ENCODE results near the gene MYO3B.

MYO3B gene, protein sequence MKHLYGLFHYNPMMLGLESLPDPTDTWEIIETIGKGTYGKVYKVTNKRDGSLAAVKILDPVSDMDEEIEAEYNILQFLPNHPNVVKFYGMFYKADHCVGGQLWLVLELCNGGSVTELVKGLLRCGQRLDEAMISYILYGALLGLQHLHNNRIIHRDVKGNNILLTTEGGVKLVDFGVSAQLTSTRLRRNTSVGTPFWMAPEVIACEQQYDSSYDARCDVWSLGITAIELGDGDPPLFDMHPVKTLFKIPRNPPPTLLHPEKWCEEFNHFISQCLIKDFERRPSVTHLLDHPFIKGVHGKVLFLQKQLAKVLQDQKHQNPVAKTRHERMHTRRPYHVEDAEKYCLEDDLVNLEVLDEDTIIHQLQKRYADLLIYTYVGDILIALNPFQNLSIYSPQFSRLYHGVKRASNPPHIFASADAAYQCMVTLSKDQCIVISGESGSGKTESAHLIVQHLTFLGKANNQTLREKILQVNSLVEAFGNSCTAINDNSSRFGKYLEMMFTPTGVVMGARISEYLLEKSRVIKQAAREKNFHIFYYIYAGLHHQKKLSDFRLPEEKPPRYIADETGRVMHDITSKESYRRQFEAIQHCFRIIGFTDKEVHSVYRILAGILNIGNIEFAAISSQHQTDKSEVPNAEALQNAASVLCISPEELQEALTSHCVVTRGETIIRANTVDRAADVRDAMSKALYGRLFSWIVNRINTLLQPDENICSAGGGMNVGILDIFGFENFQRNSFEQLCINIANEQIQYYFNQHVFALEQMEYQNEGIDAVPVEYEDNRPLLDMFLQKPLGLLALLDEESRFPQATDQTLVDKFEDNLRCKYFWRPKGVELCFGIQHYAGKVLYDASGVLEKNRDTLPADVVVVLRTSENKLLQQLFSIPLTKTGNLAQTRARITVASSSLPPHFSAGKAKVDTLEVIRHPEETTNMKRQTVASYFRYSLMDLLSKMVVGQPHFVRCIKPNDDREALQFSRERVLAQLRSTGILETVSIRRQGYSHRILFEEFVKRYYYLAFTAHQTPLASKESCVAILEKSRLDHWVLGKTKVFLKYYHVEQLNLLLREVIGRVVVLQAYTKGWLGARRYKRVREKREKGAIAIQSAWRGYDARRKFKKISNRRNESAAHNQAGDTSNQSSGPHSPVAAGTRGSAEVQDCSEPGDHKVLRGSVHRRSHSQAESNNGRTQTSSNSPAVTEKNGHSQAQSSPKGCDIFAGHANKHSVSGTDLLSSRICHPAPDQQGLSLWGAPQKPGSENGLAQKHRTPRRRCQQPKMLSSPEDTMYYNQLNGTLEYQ (N-terminal part only)

DNA sequence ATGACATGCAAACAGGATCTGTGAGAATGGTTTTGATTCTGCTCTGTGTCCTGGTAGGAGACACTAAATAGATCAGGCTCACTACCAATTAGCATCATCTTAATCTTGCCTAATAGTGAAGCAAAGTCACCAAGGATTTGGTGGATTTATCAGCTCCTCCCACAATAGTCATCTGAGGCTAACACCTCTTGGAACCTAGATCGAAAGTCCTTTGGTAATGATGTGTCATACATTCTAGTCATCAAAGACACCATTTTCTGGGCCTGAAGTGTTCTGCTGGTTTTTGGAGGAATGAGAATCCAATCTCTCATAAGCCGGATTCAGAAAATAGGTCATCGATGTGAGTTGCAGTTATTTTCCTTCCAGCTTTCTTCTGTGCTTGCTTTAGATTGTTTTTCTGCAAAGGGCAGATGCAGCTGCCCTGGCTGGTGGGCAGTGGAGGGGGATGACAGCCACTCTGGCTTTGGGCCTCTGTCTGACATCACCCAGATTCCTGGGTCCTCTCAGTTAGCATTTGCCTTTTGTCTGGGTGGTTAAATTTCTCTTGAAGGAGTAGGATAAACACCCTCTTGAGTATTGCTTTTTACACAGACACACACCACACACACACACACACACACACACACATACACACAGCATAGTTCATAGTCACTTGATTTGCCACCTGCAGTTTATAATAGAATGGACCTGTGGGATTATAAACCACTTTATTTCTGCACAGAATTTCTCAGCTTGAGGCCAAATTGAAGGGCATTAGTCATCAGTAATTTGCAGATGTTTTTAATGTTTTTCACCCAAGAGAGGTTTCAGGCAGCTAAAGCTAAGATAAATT lies at the start of gene MYO3B:
Gene MYO3B, plus strand, starts transcription at position 198 of the 832 bp plus-strand sequence. Its CDS starts 141 bp downstream, at position 339.
- H3K9me3 ChIP-seq (ENCODE audit: insufficient read depth, low read depth, low read length), result no peaks in the 10 kb centered on the region
- no peak within 1 kb of the TSS for H3K4me3 ChIP-seq (ENCODE audit: low read length)
- H3K9ac ChIP-seq (ENCODE audit: low read depth, low read length), result no peak within 1 kb of the TSS
- H3K4me1 ChIP-seq (ENCODE audit: insufficient read depth, low read length), result peaks cover 9% of the 10 kb centered on the region; the same call in 1 of the 2 replicates
- no peaks in the 10 kb centered on the region for H3K36me3 ChIP-seq (ENCODE audit: insufficient read depth, low read depth, low read length)
- H3K27ac ChIP-seq (ENCODE audit: low read length), result no peak within 1 kb of the TSS
- no peaks in the 10 kb centered on the region for H3K27me3 ChIP-seq (ENCODE audit: insufficient read depth, low read length)

DNA sequence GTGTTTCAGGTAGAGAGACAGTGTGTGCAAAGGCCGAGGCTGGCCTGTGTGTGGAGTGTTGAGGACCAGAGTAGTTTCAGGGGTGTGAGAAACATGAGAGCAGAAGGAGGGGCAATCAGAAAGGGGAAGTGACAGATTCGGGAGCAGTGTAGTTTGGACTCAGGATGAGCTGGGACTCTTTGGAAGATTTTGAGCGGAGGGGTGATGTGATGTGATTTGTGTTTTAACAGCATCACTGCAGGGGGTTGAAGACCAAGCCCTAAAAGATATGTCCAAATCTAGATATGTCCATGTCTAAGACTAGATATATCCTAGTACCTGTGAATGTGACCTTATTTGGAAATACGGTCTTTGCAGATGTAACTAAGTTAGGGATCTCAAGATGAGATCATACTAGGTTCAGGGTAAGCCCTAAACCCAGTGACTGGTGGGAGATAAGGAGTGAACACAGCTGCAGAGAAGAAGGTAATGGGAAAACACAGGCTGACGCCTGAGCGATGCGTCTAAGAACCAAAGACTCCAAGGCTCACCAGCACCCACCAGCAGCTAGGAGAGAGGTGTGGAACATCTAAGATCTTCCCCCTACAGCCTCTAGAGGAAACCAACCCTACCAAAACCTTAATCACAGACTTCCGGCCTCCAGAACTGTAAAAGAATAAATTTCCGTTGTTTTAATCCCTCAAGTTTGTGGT lies 38.5 kb upstream of the MYO3B start:
- Histone ChIP-seq H3K4me1 (ENCODE audit: insufficient read depth, low read length) (peaks cover 5% of the 10 kb centered on the region; the same call in 1 of the 2 replicates), H3K36me3 (ENCODE audit: insufficient read depth, low read depth, low read length) (no peaks in the 10 kb centered on the region), H3K27me3 (ENCODE audit: insufficient read depth, low read length) (no peaks in the 10 kb centered on the region; the same call in 1 of the 2 replicates), H3K4me3 (ENCODE audit: low read length) (no peak overlapping the region), H3K9ac (ENCODE audit: low read depth, low read length) (no peak overlapping the region), H3K9me3 (ENCODE audit: insufficient read depth, low read depth, low read length) (no peaks in the 10 kb centered on the region), H3K27ac (ENCODE audit: low read length) (no peak overlapping the region)

DNA sequence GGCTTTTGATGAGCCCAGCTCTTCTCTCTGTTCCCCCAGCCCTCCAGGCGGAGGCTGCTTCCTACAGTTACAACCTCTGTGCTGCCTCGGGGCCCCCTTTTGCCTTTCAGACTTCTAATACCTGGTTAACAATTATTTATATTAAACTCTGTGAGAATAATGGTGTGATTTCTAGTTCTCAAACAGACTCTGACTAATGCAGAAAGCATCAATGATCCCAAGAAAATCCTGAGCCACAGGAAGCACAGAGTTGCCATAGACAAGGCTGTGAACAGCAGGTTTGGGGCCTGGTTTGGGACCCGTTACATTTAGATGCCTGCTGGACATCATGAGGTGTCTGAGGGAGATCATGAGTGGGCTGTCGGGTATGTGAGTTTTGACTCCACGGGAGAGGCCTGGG lies 37.4 kb upstream of the MYO3B start:
- Histone ChIP-seq H3K27ac (ENCODE audit: low read length) (no peak overlapping the region), H3K9me3 (ENCODE audit: insufficient read depth, low read depth, low read length) (no peaks in the 10 kb centered on the region), H3K27me3 (ENCODE audit: insufficient read depth, low read length) (no peaks in the 10 kb centered on the region; the same call in 1 of the 2 replicates), H3K9ac (ENCODE audit: low read depth, low read length) (no peak overlapping the region), H3K36me3 (ENCODE audit: insufficient read depth, low read depth, low read length) (no peaks in the 10 kb centered on the region), H3K4me1 (ENCODE audit: insufficient read depth, low read length) (peaks cover 5% of the 10 kb centered on the region; the same call in 1 of the 2 replicates), H3K4me3 (ENCODE audit: low read length) (no peak overlapping the region)

DNA sequence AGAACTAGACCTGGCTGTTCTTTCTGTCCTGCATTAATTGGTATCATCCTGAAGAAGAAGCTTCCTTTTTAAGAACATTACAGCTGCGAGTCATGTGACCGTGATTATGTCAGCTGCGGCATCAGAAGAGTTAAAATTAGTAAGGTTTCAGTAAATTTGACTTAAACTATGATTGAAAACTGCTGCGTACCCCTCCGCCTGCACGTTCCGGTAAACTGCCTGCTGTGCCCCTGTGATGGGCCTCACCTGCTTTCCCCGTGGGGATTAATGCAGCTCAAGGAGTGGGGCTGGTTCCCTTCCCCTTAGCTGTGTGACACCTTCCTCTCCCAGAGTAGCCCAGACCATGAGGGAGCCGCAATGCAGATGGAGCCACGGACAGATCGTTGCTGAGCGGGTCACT lies 36.1 kb upstream of the MYO3B start:
- no peaks in the 10 kb centered on the region for H3K9me3 ChIP-seq (ENCODE audit: insufficient read depth, low read depth, low read length)
- H3K9ac ChIP-seq (ENCODE audit: low read depth, low read length), result no peak overlapping the region
- no peaks in the 10 kb centered on the region for H3K36me3 ChIP-seq (ENCODE audit: insufficient read depth, low read depth, low read length)
- no peak overlapping the region for H3K4me3 ChIP-seq (ENCODE audit: low read length)
- H3K4me1 ChIP-seq (ENCODE audit: insufficient read depth, low read length), result peaks cover 5% of the 10 kb centered on the region; the same call in 1 of the 2 replicates
- no peak overlapping the region for H3K27ac ChIP-seq (ENCODE audit: low read length)
- no peaks in the 10 kb centered on the region; the same call in 1 of the 2 replicates for H3K27me3 ChIP-seq (ENCODE audit: insufficient read depth, low read length)

DNA sequence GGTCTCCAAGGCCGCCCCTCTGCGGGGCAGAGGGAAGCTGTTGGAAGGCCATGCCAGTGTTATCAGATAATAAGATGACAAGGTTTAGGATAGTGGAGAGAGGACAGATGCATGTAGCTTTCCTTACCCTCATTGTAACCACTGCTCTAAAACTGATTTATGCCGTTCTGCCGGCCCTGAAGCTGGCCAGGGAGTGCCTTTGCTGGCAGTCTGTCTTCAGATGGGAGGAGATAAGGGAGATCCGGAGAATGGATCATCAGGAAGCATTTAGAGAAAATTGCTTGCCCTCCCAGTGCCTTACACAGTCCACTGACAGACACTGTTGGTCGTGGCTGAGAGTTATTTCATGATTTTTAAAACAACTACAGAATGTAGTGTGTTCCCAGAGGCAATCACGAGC lies 35.4 kb upstream of the MYO3B start:
- no peaks in the 10 kb centered on the region; the same call in 1 of the 2 replicates for H3K27me3 ChIP-seq (ENCODE audit: insufficient read depth, low read length)
- H3K9ac ChIP-seq (ENCODE audit: low read depth, low read length), result no peak overlapping the region
- peaks cover 5% of the 10 kb centered on the region; the same call in 1 of the 2 replicates for H3K4me1 ChIP-seq (ENCODE audit: insufficient read depth, low read length)
- no peak overlapping the region for H3K4me3 ChIP-seq (ENCODE audit: low read length)
- no peak overlapping the region for H3K27ac ChIP-seq (ENCODE audit: low read length)
- no peaks in the 10 kb centered on the region for H3K36me3 ChIP-seq (ENCODE audit: insufficient read depth, low read depth, low read length)
- H3K9me3 ChIP-seq (ENCODE audit: insufficient read depth, low read depth, low read length), result no peaks in the 10 kb centered on the region

DNA sequence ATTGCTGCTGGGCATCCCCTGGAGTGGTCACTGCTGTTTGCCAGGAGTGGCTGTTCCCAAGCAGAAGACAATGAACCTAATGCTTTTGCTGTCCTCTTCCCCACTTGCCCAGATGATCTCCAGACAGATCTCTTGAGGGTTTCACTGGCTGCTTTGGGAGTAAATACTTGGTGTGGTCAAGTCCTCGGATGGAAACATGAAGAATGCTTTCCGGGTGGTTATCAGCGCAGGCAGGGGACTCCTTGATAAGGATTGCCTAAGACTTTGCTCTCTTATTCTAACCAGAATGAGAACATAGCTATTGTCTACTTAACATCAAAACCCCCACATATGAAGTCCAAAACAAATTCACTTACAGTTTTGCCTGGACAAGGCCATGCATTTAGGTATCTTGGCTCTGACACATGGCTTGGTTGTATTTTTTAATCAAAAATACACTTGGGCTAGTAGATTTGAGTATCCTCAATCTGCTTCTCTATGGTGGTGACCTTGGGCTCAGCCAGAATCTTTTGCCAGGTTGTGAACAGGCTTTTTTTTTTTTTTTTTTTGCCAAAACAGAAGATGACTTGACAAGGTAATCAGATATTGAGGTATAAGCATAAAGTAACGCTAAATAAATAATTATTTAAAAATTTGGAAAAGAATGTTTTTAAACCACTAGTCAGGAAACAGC lies 34.8 kb upstream of the MYO3B start:
- H3K36me3 ChIP-seq (ENCODE audit: insufficient read depth, low read depth, low read length), result no peaks in the 10 kb centered on the region
- H3K27me3 ChIP-seq (ENCODE audit: insufficient read depth, low read length), result no peaks in the 10 kb centered on the region; the same call in 1 of the 2 replicates
- no peak overlapping the region for H3K27ac ChIP-seq (ENCODE audit: low read length)
- H3K4me3 ChIP-seq (ENCODE audit: low read length), result no peak overlapping the region
- peaks cover 5% of the 10 kb centered on the region; the same call in 1 of the 2 replicates for H3K4me1 ChIP-seq (ENCODE audit: insufficient read depth, low read length)
- no peaks in the 10 kb centered on the region for H3K9me3 ChIP-seq (ENCODE audit: insufficient read depth, low read depth, low read length)
- H3K9ac ChIP-seq (ENCODE audit: low read depth, low read length), result no peak overlapping the region

DNA sequence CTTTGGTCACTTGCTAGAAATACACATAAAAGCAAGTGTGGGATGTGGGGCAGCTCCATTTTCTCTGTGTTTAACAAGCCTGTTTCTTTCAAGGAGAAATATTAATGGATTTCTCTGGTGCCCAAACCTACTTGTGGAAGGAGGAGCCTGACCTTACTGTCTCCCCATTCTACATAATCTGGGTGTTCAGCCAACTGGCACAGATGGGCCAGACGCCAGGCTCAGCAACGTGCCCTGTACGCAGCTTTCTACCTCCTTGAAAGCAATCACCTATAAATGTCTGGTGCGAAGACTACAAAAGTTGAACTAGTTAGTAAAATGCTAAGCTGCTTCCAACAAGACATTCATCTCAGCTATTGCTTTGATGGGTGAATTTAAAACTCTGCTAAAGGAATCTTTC lies 33.2 kb upstream of the MYO3B start:
- no peak overlapping the region for H3K9ac ChIP-seq (ENCODE audit: low read depth, low read length)
- no peaks in the 10 kb centered on the region for H3K36me3 ChIP-seq (ENCODE audit: insufficient read depth, low read depth, low read length)
- H3K4me1 ChIP-seq (ENCODE audit: insufficient read depth, low read length), result peaks cover 5% of the 10 kb centered on the region; the same call in 1 of the 2 replicates
- H3K4me3 ChIP-seq (ENCODE audit: low read length), result no peak overlapping the region
- H3K27me3 ChIP-seq (ENCODE audit: insufficient read depth, low read length), result no peaks in the 10 kb centered on the region; the same call in 1 of the 2 replicates
- no peak overlapping the region for H3K27ac ChIP-seq (ENCODE audit: low read length)
- H3K9me3 ChIP-seq (ENCODE audit: insufficient read depth, low read depth, low read length), result no peaks in the 10 kb centered on the region

DNA sequence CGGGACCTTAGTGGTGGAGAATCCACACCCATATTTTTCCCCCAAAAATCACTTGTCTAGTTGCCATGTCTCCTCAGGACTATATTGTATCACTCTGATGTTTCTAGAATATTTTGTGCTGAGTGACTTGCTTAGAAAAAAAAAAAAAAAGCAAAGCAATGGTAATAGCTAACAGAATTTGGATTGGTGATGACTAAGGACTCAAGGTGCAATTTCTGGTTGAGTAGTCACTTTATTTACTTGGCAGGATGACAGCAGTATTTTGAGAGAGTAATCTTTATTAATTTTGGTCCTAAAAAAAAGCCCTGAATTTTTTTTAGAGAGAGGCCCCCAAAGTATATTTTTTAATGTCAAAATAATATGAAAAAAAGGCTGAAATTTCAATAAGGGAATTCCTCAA lies 32.8 kb upstream of the MYO3B start:
- Histone ChIP-seq H3K27me3 (ENCODE audit: insufficient read depth, low read length) (no peaks in the 10 kb centered on the region; the same call in 1 of the 2 replicates), H3K9me3 (ENCODE audit: insufficient read depth, low read depth, low read length) (no peaks in the 10 kb centered on the region), H3K4me3 (ENCODE audit: low read length) (no peak overlapping the region), H3K4me1 (ENCODE audit: insufficient read depth, low read length) (peaks cover 5% of the 10 kb centered on the region; the same call in 1 of the 2 replicates), H3K27ac (ENCODE audit: low read length) (no peak overlapping the region), H3K36me3 (ENCODE audit: insufficient read depth, low read depth, low read length) (no peaks in the 10 kb centered on the region), H3K9ac (ENCODE audit: low read depth, low read length) (no peak overlapping the region)

DNA sequence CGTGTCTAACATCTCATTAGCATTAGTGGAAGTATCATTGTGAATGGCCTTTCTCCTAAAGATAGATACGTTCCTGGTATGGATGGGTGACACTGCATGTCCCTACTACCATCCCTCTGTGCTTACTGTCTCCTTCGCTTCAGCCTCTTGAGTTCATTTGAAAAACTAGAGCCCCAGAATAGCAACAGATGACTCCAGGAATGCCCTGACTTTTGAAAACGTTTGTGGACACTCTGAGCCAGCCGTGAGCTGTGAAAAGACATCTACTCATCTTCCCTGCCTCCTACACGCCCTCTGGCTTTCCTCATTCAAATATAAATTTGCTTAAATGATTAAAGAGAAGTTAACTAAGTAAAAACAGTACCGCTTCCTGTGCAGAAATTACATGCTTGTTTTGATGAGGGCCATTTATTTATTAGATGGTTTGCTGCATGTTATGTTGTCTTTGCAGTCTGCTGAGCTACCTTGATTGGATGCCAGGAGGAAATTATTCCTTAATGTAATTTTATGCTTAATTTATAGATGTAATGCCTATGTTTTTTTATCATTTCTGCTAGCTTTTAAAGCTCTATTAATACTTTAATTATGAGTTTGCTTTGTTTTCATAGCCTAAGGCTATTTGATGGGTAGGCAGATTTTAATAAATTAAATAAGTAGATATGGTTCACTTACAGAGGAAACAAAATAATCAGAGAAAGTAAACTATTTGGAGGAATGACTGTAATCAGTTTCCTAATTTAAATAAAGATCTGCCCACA lies 32.1 kb upstream of the MYO3B start:
- H3K27me3 ChIP-seq (ENCODE audit: insufficient read depth, low read length), result no peaks in the 10 kb centered on the region; the same call in 1 of the 2 replicates
- no peak overlapping the region for H3K9ac ChIP-seq (ENCODE audit: low read depth, low read length)
- no peaks in the 10 kb centered on the region for H3K9me3 ChIP-seq (ENCODE audit: insufficient read depth, low read depth, low read length)
- H3K4me3 ChIP-seq (ENCODE audit: low read length), result no peak overlapping the region
- H3K4me1 ChIP-seq (ENCODE audit: insufficient read depth, low read length), result peaks cover 5% of the 10 kb centered on the region; the same call in 1 of the 2 replicates
- H3K27ac ChIP-seq (ENCODE audit: low read length), result no peak overlapping the region
- no peaks in the 10 kb centered on the region for H3K36me3 ChIP-seq (ENCODE audit: insufficient read depth, low read depth, low read length)
